Sciatic nerve (tissue), 1 donor: ENCODE results near the gene CDKN3. TPM values are rescaled to one million over a fixed set of nuclear protein-coding genes. Genes with fewer than 3 reads are reported as not detected.

Experiments
- total RNA-seq: library from RNA; stranded (reverse); fragmentation: NEBNext Ultra II Directional; extraction: Animal tissue kit (Norgen Biotek cat#: 25700); gene quantifications from one replicate; pipeline ENCODE4 v1.2.1, GENCODE V29; 2021
- donor health status: DM: no; HTN: no; CAD: no.

Gene CDKN3
- total RNA-seq, 1 donor from 2014 or later: 4.1 TPM

Other genes with a start within 250 kb of the CDKN3 start
- gene CNIH1, start 44.4 kb downstream of the CDKN3 start, total RNA-seq: 73.1 TPM
- gene GMFB, start 92.0 kb downstream of the CDKN3 start, total RNA-seq: 136 TPM
- 31.9 TPM for gene CGRRF1, start 112.9 kb downstream of the CDKN3 start, total RNA-seq
- gene SAMD4A, start 170.1 kb downstream of the CDKN3 start, total RNA-seq: 59.2 TPM